ENCODE measurements around the gene MAP2K4. TPM values are rescaled to one million over a fixed set of nuclear protein-coding genes. Genes with fewer than 3 reads are reported as not detected.

MAP2K4 gene
- total RNA-seq, 1 experiment from 2014 or later: 36.6 TPM

DNA sequence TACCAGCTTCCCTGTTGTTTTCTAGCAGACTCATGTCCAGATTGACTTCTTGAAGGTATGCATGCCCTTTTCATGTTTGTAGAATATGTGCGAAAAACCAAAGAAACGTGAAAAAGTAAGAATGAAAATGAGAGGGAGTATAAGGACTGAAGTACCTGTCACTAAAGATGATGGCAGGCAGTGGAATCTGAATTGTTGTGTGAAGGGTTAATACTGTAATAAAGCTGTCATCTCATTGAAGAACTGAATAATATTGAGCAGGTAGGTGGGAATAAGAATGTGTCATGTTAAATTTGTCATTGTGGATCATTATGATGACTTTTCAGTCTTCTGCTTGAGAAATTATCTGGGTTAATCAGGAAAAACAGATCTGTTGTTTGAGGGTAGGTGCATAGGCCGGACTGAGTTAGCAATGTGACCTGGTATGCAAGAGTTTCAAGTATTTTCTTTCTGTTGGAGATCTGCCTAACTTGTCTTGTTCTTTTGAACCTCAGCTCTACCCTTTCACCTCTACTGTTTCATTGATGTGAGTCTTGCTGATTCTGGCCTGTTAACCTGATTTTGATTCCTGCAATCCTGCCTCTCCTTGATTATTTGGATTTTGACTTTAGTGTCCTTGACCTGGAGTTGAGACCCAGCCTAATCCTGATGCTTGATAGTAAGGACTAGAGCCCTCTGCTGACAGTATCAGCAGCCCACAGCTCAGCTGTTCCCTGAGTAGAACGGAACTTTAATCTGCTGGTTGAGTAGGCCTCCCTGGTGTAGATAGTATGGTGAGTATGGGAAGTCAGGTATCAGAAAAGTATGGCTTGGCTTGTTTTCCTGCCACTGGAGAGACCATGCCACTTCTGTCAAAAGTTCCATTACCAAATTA, 64.6 kb downstream of the MAP2K4 start:
- DNase-seq (ENCODE audit: extremely low read depth, low read depth): no peak

DNA sequence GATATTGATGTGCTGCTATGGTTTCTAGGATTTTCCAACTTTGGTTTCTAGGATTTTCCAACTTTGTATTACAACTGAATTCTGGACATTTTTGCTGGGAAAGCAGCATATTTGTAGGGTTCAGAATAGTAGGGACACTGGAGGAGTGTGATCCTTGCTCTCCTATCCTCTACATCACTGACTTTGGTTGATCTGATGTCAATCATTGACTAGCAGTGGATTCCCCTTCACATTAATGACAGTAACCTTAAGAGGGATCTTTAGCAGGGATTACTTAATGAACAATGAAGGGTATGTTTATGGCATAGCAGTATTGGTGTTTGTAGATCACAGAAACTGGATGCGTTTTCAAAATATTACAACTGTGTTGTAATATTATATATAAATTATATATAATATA, 67.4 kb downstream of the MAP2K4 start:
- DNase-seq (ENCODE audit: extremely low read depth, low read depth): no peak

DNA sequence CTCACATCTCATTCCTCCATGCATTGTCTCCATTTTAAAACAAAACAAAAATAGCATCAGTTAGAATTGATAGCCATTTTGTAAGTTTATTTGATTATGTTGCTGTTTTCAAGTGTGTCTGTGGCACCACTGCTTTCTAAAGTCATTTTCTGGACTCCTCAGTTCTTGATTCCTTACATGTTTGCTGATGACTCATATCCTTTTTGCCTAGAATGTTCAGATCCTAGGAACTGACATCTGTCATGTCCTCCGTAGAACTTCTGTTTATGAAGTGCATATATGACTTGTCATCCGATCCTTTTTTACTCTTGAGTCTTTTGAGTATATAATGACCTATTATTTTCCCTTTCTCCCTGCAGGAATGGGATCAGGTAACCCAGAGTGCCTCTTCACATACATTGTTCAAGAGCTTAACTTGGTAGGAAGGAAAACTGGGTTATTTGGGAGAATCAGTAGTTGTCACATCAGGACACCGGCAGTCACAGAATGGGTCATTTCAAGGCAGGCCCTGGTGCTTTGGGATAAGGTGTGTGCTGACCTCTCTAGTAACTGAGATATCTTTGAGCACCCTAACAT, 69.2 kb downstream of the MAP2K4 start:
- no peak for DNase-seq (ENCODE audit: extremely low read depth, low read depth)

DNA sequence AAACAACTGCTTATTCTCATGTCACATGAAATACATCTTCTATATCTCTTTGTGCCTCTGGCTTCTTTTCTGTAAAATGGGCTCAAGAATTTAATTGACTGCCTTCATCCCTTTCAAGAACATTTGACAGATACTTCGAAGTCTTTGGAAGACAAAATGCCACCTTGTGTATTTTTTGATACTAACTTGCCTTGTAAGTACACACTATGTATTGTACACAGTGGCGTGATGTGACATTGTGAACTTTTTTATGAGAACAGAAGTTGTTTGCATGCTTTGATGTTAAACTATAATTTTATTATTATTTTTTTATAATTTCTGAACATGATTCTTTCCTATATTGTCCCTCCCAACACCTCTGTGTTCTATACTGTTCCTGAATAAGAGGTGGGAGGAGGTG, 73.7 kb downstream of the MAP2K4 start:
- no peak for DNase-seq (ENCODE audit: extremely low read depth, low read depth)

DNA sequence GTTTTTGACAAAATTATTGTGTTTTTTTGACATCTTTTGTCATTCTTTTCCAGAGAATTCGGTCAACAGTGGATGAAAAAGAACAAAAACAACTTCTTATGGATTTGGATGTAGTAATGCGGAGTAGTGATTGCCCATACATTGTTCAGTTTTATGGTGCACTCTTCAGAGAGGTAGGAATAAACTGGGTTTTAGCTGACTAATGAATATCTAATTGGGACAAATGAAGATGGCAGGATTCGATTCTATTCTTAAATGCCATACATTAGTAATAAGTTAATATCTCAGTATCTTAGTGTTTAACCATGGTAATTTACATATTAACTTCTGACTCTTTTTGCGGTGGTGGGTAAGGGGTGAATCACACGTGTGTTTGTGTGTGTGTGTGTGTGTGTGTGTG, 74.8 kb downstream of the MAP2K4 start:
- DNase-seq (ENCODE audit: extremely low read depth, low read depth): no peak

DNA sequence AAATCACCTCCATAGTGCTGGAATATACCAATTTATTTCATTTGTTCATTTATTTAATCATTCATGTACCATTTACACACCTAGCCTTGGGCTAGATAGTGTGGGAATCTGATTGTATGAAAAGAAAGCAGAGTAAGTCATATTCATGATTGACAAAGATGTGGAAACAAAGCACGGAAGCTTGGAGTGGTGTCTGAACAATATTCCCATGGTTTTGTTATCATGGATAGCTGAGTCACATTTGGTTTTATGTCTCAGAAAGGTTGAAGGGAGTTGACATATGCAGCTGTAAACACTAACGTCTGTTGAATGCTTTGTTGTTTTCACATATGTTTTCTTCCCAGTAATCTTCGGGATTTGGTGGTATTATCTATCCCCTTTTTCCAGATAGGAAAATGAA, 76.6 kb downstream of the MAP2K4 start:
- DNase-seq (ENCODE audit: extremely low read depth, low read depth): no peak

DNA sequence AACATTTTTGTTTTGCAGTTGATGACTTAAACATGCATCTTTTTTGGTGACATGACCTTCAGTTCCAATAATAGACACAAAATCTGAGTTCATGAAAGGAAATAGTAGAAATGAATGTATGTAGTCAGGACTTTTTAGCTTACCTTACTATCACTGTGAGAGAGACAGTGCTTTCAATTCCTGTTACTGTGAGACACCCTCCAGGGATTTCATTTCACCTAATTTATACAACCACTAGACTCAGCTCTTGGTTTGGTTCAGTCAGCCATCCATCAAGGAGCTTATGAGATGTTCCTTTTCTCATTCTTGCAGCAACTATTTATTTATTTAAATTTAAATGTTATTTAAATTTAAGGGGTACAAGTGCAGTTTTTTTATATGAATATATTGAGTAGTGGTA, 77.9 kb downstream of the MAP2K4 start:
- DNase-seq (ENCODE audit: extremely low read depth, low read depth): no peak

DNA sequence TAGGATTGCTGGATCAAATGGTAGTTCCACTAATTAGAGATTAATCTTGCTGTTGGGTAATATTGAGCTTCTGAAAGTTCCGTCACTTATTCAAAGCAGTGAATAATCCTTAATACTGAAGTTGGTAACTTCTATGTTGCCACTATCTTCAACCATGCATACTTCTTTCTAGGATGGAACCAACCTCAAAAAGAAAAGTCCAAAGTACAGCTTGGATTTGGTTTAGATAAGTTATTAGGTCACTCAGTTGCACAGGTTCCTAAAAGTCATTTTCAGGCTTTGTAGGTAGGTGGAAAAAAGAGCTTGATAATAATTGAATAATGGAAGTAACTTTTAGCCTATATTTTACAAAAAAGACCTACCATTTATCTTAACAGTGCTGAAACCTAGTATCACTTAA, 78.7 kb downstream of the MAP2K4 start:
- no peak for DNase-seq (ENCODE audit: extremely low read depth, low read depth)

DNA sequence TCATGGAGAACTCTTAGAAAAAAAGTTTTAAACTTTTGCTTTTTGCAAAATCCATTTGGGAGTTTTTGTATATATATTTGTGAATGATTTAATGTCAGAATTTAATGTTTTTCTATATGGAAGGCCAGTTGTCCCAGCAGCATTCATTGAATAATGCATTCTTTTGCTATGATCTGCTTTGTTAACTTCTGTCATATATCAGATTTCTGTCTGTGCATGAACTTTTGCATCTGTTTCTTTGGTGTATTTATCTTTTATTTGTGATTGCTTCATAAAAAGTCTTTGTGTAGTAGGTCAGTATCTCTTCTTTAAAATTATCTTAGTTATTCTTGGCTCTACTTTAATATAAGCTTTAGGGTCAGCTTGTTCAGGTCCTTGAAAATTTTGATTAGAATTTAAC, 84.2 kb downstream of the MAP2K4 start:
- no peak for DNase-seq (ENCODE audit: extremely low read depth, low read depth)

DNA sequence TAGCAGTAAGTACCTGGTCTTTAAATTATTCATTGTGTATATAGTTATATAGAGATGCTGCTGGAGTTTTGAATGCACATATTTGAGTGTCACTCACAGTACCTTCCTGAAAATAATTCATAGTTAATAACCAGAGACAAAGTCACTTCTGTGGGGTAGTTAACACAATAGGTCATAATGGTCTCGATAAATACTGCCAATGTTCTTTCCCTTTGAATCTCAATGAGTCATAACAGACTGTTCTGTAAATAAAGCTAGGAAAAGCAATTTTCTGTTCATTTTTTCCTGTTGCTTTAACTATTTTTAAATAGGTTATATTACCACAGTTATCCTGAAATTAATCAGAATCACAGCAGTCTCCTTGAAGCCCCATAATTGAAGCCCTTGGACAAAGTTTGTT, 87.2 kb downstream of the MAP2K4 start:
- DNase-seq (ENCODE audit: extremely low read depth, low read depth): no peak

DNA sequence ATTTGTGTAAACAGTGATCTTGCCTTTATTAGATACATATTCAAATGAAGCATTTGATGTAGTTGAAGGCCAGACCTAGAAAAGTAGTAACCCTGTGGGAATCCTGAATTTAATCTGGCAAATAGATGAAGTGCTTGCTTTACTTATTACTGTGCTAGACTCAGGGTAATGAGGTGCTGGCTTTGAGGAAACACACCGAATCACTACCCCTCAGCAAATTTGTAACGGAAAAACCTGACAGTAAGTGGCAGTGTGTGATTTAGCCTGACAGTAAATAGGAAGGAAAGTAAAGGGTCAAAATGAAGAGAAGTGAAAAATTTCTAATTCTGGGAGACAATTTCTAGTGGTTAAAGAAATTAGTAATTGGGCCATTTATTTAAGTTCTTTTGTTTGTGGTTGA, 90.2 kb downstream of the MAP2K4 start:
- no peak for DNase-seq (ENCODE audit: extremely low read depth, low read depth)

DNA sequence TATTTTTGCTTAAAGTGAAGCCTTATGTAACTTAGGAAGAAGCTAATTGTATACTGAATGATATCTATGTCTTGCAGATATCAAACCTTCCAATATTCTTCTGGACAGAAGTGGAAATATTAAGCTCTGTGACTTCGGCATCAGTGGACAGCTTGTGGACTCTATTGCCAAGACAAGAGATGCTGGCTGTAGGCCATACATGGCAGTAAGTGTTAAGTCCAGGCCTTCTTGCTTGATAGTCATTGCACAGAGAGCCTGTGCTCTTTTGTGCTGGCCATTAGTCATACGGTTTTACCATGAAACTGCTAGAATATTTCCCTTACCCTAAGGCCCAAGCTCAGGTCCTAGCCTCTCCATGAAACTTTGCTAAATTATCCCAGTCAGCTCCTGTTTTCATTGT, 92.5 kb downstream of the MAP2K4 start:
- DNase-seq (ENCODE audit: extremely low read depth, low read depth): no peak

DNA sequence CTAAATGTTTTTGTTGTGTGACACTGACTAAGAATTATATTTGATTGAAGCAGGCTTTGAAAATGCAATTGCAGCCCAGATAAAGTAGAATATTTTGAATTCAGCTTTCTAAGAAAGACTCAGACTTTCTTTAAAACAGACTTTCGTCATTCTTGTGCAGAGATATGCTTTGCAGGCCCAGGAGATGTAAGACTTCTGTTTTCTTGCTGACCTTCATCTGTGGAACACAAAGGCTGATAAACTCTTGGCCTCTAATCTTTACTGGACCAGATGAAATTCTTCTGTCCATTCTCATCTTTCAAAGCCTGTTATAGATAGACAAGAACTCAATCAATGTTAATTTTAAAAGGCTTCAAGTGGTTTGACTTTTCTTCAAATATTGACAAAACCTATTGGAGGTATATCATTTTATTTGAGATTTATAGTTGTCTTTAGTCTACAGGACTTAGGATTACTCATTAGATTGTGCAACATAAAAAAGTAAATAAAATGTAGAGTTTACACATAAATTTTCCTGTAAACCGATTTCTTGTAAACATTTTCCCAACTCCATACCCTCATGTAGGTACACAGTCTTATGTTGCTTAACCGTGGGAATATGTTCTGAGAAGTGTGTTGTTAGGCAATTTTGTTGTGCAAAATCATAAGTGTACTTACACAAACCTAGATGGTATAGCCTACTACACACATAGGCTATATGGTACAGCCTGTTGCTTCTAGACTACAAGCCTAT, 94.2 kb downstream of the MAP2K4 start:
- no peak for DNase-seq (ENCODE audit: extremely low read depth, low read depth)

DNA sequence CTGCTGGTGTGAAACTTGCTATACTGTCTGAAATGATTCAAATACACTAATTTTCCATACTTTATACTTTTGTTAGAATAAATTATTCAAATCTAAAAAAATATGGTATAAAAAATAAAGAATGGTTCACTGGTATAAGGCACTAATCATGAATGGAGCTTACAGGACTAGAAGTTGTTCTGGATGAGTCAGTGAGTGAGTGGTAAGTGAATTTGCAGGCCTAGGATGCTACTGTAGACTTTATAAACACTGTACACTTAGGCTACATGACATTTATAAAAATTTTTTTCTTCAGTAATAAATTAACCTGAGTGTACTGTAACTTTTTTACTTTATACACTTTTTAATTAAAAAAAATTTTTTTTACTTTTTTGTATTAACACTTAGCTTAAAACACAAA, 95.5 kb downstream of the MAP2K4 start:
- no peak for DNase-seq (ENCODE audit: extremely low read depth, low read depth)

DNA sequence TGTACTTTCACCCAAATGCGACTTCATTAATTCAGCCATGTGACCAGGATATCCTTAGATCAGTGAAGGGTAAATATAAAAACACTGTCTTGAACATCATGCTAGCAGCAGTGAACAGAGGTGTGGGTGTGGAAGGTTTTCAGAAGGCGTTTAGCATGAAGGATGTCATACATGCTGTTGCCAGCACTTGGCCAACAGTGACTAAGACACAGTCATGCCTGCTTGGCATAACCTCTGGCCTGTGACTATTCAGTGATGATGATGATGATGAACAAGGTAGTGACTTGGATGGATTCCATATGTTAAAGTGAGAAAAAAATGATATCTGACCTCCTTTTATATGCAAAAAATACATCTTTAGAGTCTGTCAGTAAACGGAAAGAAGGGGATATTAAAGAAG, 97.9 kb downstream of the MAP2K4 start:
- DNase-seq (ENCODE audit: extremely low read depth, low read depth): no peak

DNA sequence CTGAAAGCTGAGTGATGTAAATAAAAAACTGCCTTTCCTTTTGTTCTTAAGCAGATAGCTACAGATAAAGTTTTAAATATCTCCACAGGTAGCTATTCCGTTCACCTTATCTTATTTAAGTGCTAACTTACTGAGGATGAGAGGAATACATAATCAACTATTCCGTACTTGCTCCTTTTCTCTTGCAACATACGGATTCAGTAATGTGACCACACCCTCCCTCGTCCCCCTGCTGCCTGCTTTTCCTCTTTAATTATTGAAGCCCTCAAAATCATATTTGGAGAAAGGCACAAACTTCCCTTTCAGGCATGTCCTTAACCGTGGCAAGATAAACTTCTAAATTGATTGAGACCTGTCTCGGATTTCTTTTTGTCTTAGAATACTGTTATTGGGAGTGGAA, 101.4 kb downstream of the MAP2K4 start:
- no peak for DNase-seq (ENCODE audit: extremely low read depth, low read depth)

DNA sequence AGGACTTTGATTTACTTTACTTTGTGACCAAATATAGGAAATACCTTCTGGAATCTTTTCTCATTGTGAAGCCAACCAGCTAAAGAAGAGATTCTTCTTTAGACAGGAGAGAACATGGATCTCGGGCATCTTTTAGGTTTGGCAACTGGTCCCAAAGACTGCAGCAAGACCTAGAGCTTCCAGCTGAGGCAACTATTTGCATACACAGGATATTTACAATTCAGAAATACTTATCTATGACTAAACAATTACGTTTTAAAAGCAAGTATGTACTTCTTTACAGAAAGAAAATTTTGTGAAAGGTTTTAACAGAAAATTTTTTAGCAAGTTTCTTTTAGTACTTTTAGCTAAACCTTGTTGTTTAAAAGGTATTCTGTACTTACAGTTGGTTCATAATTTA, 106.5 kb downstream of the MAP2K4 start:
- no peak for DNase-seq (ENCODE audit: extremely low read depth, low read depth)

DNA sequence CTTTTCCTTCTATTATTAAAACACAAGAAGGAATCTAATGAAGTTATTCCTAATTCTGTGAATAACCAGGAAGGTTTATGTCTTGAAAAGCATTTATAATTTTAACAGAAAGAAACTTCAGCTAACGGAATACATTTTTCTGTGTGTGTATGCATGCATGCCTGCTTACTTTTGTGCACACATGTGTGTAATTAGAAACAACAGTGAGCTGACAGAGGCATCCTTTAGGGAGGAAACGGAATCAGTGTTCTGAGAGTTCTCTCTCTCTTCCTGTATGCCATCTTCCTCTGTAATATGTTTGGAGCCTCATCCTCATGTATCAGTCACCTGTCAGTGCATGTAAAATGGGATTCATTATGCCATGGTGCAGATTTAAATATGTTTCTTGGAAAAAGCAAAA, 107.0 kb downstream of the MAP2K4 start:
- no peak for DNase-seq (ENCODE audit: extremely low read depth, low read depth)

DNA sequence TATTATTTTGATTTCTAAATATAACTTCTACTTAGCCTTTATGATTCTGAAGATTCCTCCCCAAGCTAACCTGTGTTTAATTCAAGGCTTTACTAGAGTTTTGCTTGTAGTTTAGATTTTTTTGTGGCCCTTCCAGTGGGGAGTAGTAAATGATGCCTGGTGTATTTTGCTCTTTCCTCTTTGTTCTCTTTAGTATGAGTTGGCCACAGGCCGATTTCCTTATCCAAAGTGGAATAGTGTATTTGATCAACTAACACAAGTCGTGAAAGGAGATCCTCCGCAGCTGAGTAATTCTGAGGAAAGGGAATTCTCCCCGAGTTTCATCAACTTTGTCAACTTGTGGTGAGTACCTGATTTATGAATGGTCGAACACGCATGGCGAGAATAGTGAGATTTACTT, 108.3 kb downstream of the MAP2K4 start:
- no peak for DNase-seq (ENCODE audit: extremely low read depth, low read depth)

DNA sequence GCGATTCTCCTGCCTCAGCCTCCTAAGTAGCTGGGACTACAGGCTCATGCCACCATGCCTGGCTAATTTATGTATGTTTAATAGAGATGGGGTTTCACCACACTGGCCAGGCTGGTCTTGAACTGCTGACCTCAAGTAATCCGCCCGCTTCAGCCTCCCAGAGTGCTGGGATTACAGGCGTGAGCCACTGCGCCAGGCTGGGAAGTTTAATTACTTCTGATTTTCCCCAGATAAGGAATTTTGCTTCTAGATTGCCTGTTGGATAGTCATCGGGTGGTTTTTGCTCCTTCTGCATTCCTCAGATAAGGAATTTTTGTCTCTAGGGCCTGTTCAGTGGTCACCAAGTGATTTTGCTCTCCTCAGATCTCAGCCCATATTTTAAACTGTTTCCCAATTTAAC, 112.5 kb downstream of the MAP2K4 start:
- DNase-seq (ENCODE audit: extremely low read depth, low read depth): no peak

DNA sequence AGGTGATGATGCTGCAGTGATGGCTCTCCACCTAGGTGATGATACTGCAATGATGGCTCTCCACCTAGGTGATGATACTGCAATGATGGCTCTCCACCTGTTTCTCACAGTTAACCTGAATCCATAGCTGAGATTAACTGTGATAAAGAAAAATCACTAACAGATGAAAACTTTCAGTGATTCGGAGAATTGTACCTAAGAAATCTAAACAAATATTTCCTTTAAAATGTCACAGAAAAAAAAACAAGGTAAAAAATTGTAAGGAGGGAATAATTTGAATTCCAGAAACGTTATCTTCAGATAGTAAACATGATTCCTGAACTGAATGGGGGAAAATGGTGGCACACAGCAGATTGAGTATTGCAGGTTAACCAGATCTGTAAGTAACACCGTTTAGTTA, 113.4 kb downstream of the MAP2K4 start:
- no peak for DNase-seq (ENCODE audit: extremely low read depth, low read depth)

DNA sequence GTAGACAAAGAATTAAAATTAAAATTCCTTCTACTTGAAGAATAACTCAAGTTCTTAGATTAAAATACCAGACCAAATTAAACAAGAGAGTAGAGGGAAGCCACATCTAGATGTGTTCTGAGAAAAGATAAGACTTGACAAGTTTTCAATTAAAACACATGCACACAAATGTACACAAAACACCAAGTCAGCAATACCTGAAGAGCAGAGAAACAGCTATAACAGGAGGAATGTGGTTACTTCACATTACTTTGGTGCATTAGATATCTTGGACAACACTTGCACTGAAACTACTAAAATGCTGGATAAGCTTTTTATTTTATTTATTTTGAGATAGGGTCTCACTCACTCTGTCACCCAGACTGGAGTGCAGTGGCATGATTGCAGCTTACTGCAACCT, 113.9 kb downstream of the MAP2K4 start:
- no peak for DNase-seq (ENCODE audit: extremely low read depth, low read depth)

Measured in NCI-H460 (cell line).